Caco-2 (cell line): ENCODE results near the gene CARD11. TPM values are rescaled to one million over a fixed set of nuclear protein-coding genes. Genes with fewer than 3 reads are reported as not detected.
A peak's percentile ranks its signal among the peaks of the same experiment; 100 is the strongest.

Source experiments
- BruUV-seq: library from RNA; stranded (reverse); fragments of 400-500 nt; replicated peaks from 2 replicates; lab custom pipeline; 2021; lab: Mats Ljungman, UMichigan
- CTCF ChIA-PET: fragments of 300-600 bp; sonication (Branson Sonifier 250); formaldehyde crosslinking; loops from one replicate; lab custom pipeline; 2022; ENCODE audit warnings: antibody characterized with exemption; lab: Charles Lee
- POLR2A ChIA-PET: fragments of 300-600 bp; sonication (Branson Sonifier 250); formaldehyde crosslinking; loops from one replicate; lab custom pipeline; 2022; ENCODE audit warnings: antibody characterized with exemption; lab: Charles Lee
- DNase-seq, 2 experiments: peaks; one replicate each; pipeline versions ENCODE4 v3.0.0 to v3.0.0-alpha.2; 2020 to 2022
- H3K27me3 ChIP-seq: replicated peaks from 2 replicates; pipeline ENCODE4 v1.6.0; 2011; ENCODE audit warnings: low read length; ENCODE audit not compliant: control insufficient read depth, insufficient read depth
- H3K36me3 ChIP-seq: 2 replicates; pipeline ENCODE4 v1.5.1; 2011; ENCODE audit warnings: low read length; ENCODE audit not compliant: control insufficient read depth, insufficient read depth
- H3K4me1 ChIP-seq: fragments of 250-450 bp; sonication (Bioruptor Pico); 2 replicates; pipeline ENCODE4 v1.5.1; 2020; ENCODE audit warnings: mild to moderate bottlenecking
- H3K4me3 ChIP-seq: 2 replicates; pipeline ENCODE4 v1.5.1; 2011; ENCODE audit warnings: low read depth, mild to moderate bottlenecking, control low read depth, low read length
- H3K9me3 ChIP-seq: fragments of 250-450 bp; sonication (Bioruptor Pico); 2 replicates; pipeline ENCODE4 v1.5.1; 2020; ENCODE audit warnings: mild to moderate bottlenecking, moderate library complexity
- H3K27ac Mint-ChIP-seq: one replicate; pipeline ENCODE4 v1.8.0; 2022; ENCODE audit warnings: mixed read lengths; ENCODE audit not compliant: unreplicated experiment
- H3K27me3 Mint-ChIP-seq: one replicate; pipeline ENCODE4 v1.8.0; 2022; ENCODE audit warnings: mixed read lengths; ENCODE audit not compliant: insufficient read depth, unreplicated experiment
- H3K36me3 Mint-ChIP-seq: one replicate; pipeline ENCODE4 v1.8.0; 2022; ENCODE audit warnings: mild to moderate bottlenecking, mixed read lengths; ENCODE audit not compliant: insufficient read depth, unreplicated experiment
- H3K4me1 Mint-ChIP-seq: one replicate; pipeline ENCODE4 v1.8.0; 2022; ENCODE audit warnings: low read depth, mixed read lengths; ENCODE audit not compliant: unreplicated experiment
- H3K4me3 Mint-ChIP-seq: one replicate; pipeline ENCODE4 v1.8.0; 2022; ENCODE audit warnings: mild to moderate bottlenecking, moderate library complexity, mixed read lengths; ENCODE audit not compliant: unreplicated experiment
- H3K9me3 Mint-ChIP-seq: one replicate; pipeline ENCODE4 v1.8.0; 2022; ENCODE audit warnings: mixed read lengths; ENCODE audit not compliant: unreplicated experiment
- CTCF ChIP-seq, 2 experiments: fragments of 200-600 bp in 1 of 2; IDR thresholded peaks; 1 replicate in 1 of 2; 2 replicates in 1 of 2; pipeline versions ENCODE4 v1.5.1 to v1.8.0; 2011 to 2022; ENCODE audit warnings: antibody characterized with exemption in 1 of 2, control low read depth in 1 of 2, inconsistent platforms in 1 of 2, low read depth in 1 of 2, low read length in 1 of 2, mild to moderate bottlenecking in 1 of 2, moderate library complexity in 1 of 2; ENCODE audit not compliant: insufficient read depth in 1 of 2, severe bottlenecking in 1 of 2, unreplicated experiment in 1 of 2
- intact Hi-C: fragments of 100-400 bp; cut with micrococcal nuclease; formaldehyde crosslinking; loops from one replicate; pipeline ENCODE4 v1.10.0; 2022; ENCODE audit not compliant: unreplicated experiment
- total RNA-seq: library from RNA; stranded (reverse); gene quantifications from 2 replicates; pipeline ENCODE4 v1.2.3, GENCODE V29; 2022

Gene CARD11
- total RNA-seq, 1 experiment from 2014 or later = 5.4 TPM

DNA sequence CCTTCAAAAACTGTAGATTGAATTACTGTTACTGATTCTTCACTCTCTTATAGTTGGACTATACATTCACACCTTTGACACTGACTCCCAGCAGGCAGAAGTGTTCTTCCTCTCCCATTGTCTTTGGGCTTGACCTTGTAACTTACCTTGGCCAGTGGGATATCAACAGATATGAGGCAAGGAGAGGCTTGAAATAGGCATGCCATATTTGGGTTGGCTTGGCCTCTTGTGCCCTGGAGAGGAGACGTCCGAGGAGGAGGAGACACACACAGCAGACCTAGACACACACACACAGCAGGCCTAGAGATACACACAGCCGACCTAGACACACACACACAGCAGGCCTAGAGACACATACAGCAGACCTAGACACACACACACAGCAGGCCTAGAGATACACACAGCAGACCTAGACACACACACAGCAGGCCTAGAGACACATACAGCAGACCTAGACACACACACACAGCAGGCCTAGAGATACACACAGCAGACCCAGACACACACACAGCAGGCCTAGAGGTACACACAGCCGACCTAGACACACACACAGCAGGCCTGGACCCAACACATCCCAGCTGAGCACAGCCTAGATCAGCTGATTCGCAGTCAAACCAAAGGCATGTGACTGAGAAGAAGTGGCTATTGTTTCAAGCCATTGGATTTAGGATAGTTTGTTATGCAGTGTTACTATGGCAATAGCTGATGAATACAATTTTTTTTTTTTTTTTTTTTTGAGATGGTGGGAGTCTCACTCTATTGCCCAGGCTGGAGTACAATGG, 187.1 kb downstream of the CARD11 start:
- intact Hi-C loops = no loop called here
- Mint-ChIP-seq H3K27ac (peak overlapping the region; percentile 80), H3K27me3 (no peaks in the 10 kb centered on the region), H3K9me3 (no peaks in the 10 kb centered on the region), H3K4me3 (no peak overlapping the region), H3K36me3 (no peaks in the 10 kb centered on the region), H3K4me1 (peaks cover 5% of the 10 kb centered on the region)
- no TSS peak for BruUV-seq
- DNase-seq = no peak
- ChIA-PET POLR2A (no interaction called here), CTCF (no interaction called here)
- Histone ChIP-seq H3K4me1 (no peaks in the 10 kb centered on the region), H3K36me3 (no peaks in the 10 kb centered on the region), H3K4me3 (no peak overlapping the region), H3K9me3 (no peaks in the 10 kb centered on the region), H3K27me3 (no peaks in the 10 kb centered on the region)
- no peak for TF ChIP-seq CTCF (IDR thresholded peaks at IDR 0.05; ENCODE audit: insufficient read depth in 1 of 2, low read depth in 1 of 2, low read length in 1 of 2, severe bottlenecking in 1 of 2, unreplicated experiment in 1 of 2)

Other genes starting within 250 kb of the CARD11 start
- 59.3 and 63.8 TPM in 2 replicates for gene GNA12, start 199.6 kb downstream of the CARD11 start, total RNA-seq